Measurements from ENCODE around the gene ESYT3. TPM values are rescaled to one million over a fixed set of nuclear protein-coding genes. Genes with fewer than 3 reads are reported as not detected.

Gene ESYT3, protein sequence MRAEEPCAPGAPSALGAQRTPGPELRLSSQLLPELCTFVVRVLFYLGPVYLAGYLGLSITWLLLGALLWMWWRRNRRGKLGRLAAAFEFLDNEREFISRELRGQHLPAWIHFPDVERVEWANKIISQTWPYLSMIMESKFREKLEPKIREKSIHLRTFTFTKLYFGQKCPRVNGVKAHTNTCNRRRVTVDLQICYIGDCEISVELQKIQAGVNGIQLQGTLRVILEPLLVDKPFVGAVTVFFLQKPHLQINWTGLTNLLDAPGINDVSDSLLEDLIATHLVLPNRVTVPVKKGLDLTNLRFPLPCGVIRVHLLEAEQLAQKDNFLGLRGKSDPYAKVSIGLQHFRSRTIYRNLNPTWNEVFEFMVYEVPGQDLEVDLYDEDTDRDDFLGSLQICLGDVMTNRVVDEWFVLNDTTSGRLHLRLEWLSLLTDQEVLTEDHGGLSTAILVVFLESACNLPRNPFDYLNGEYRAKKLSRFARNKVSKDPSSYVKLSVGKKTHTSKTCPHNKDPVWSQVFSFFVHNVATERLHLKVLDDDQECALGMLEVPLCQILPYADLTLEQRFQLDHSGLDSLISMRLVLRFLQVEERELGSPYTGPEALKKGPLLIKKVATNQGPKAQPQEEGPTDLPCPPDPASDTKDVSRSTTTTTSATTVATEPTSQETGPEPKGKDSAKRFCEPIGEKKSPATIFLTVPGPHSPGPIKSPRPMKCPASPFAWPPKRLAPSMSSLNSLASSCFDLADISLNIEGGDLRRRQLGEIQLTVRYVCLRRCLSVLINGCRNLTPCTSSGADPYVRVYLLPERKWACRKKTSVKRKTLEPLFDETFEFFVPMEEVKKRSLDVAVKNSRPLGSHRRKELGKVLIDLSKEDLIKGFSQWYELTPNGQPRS
- total RNA-seq (2022; extraction: Qiagen RNA extraction), result 0.63 to 1.2 TPM (median 0.85 TPM) in 5 replicates

DNA sequence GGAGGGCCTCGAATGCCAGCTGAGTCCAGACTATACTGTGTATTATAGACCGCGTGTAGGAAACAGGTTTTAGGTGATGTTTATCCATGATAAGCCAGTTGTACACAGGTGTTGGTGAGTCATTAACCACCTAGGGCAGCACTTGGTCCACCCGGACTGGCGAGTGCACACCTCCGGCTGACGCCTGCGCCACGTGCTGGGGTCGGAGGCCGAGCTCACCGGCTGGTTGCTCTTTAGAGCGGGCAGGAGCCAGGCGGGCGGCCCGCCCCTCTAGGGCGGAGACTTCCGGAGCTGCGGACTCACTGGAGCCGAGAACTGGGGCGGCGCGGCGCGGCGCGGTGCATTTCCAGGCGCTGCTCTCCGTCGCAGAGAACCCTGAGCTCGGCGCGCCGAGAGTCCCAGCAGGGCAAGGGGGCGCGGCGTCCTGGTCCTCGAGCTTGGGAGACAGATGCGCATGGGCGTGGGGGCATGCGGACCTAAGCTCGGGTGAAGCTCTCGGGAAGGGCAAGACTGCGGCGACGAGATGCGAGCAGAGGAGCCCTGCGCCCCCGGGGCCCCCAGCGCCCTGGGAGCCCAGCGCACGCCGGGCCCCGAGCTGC lies at the start of gene ESYT3:
Gene ESYT3 (plus strand): TSS at position 341 of the 599 bp plus-strand sequence. CDS start 183 bp downstream, at position 524.

Other genes with a start within 250 kb of the ESYT3 start
- gene ARMC8, start 247.3 kb upstream of the ESYT3 start, total RNA-seq (2022; extraction: Qiagen RNA extraction), result 22.2 to 29.6 TPM (median 28.5 TPM) in 5 replicates
- 0.42 TPM in 1 of 5 replicates, not detected in the others for gene NME9, start 104.8 kb upstream of the ESYT3 start, total RNA-seq (2022; extraction: Qiagen RNA extraction)
- 8.1 to 11.7 TPM (median 10.5 TPM) in 5 replicates for gene MRAS, start 86.0 kb upstream of the ESYT3 start, total RNA-seq (2022; extraction: Qiagen RNA extraction)
- 4.9 to 8.5 TPM (median 5.7 TPM) in 5 replicates for gene CEP70, start 159.6 kb downstream of the ESYT3 start, total RNA-seq (2022; extraction: Qiagen RNA extraction)
- gene FAIM, start 174.2 kb downstream of the ESYT3 start, total RNA-seq (2022; extraction: Qiagen RNA extraction), result 18.2 to 28.8 TPM (median 19.1 TPM) in 5 replicates

Data from A549 treated with CORT108297 at 1 μM for 4 hours (cell line).